GM23338 (cell line): ENCODE results near the gene GOSR2. TPM values are rescaled to one million over a fixed set of nuclear protein-coding genes. Genes with fewer than 3 reads are reported as not detected.

ENCODE experiments used
- ATAC-seq: fragments of 200-7000 bp; cut with Tn5 transposase; 3 replicates; pipeline ENCODE4 v1.9.1; 2020
- DNase-seq: peaks from one replicate; pipeline ENCODE4 v3.0.0-alpha.2; 2015; ENCODE audit warnings: low spot score
- H2AFZ ChIP-seq: fragments of 200-600 bp; sonication (generic); 2 replicates; pipeline ENCODE4 v1.8.0; 2016; ENCODE audit warnings: antibody characterized with exemption, mild to moderate bottlenecking, moderate library complexity
- H3F3A ChIP-seq: fragments of 200-600 bp; sonication (generic); replicated peaks from 2 replicates; pipeline ENCODE4 v1.8.0; 2017; ENCODE audit warnings: antibody characterized with exemption, mixed run types, low read depth
- H3K27ac ChIP-seq: fragments of 200-600 bp; sonication (generic); 2 replicates; pipeline ENCODE4 v1.6.1; 2016; ENCODE audit warnings: low read depth
- H3K27me3 ChIP-seq: fragments of 200-600 bp; sonication (generic); 2 replicates; pipeline ENCODE4 v1.8.0; 2016; ENCODE audit warnings: mild to moderate bottlenecking, mixed run types, moderate library complexity; ENCODE audit not compliant: insufficient read depth
- H3K36me3 ChIP-seq: fragments of 200-600 bp; sonication (generic); 2 replicates; pipeline ENCODE4 v1.8.0; 2016; ENCODE audit warnings: mild to moderate bottlenecking; ENCODE audit not compliant: insufficient read depth
- H3K4me1 ChIP-seq: fragments of 200-600 bp; sonication (generic); 2 replicates; pipeline ENCODE4 v1.8.0; 2016; ENCODE audit warnings: mild to moderate bottlenecking, moderate library complexity; ENCODE audit not compliant: insufficient read depth
- H3K4me2 ChIP-seq: fragments of 200-600 bp; sonication (generic); 2 replicates; pipeline ENCODE4 v1.7.1; 2017; ENCODE audit warnings: mixed run types
- H3K4me3 ChIP-seq: fragments of 200-600 bp; sonication (generic); 2 replicates; pipeline ENCODE4 v1.6.1; 2016; ENCODE audit warnings: mixed run types
- H3K79me2 ChIP-seq: fragments of 200-600 bp; sonication (generic); replicated peaks from 2 replicates; pipeline ENCODE4 v1.8.0; 2017; ENCODE audit warnings: mild to moderate bottlenecking; ENCODE audit not compliant: insufficient read depth
- H3K9me2 ChIP-seq: fragments of 200-600 bp; sonication (generic); 2 replicates; pipeline ENCODE4 v1.8.0; 2017; ENCODE audit not compliant: insufficient read depth
- H4K20me1 ChIP-seq: fragments of 200-600 bp; sonication (generic); replicated peaks from 2 replicates; pipeline ENCODE4 v1.8.0; 2017; ENCODE audit warnings: mild to moderate bottlenecking; ENCODE audit not compliant: insufficient read depth
- H3K27ac Mint-ChIP-seq: 2 replicates; pipeline ENCODE4 v1.8.0; 2020; ENCODE audit warnings: inconsistent platforms, mild to moderate bottlenecking, moderate library complexity, mixed read lengths
- H3K27me3 Mint-ChIP-seq: 3 replicates; pipeline ENCODE4 v1.8.0; 2022; ENCODE audit warnings: low read depth, mild to moderate bottlenecking, moderate library complexity, mixed read lengths, inconsistent platforms; ENCODE audit not compliant: insufficient read depth, poor library complexity
- H3K36me3 Mint-ChIP-seq: 3 replicates; pipeline ENCODE4 v1.8.0; 2021; ENCODE audit warnings: low read depth, mild to moderate bottlenecking, inconsistent platforms, moderate library complexity, mixed read lengths
- H3K4me1 Mint-ChIP-seq: 3 replicates; pipeline ENCODE4 v1.8.0; 2020; ENCODE audit warnings: mild to moderate bottlenecking, inconsistent platforms, mixed read lengths
- H3K4me3 Mint-ChIP-seq: 3 replicates; pipeline ENCODE4 v1.8.0; 2021; ENCODE audit warnings: moderate library complexity, mild to moderate bottlenecking, inconsistent platforms, mixed read lengths
- H3K9me3 Mint-ChIP-seq: 3 replicates; pipeline ENCODE4 v1.8.0; 2020; ENCODE audit warnings: moderate library complexity, mild to moderate bottlenecking, inconsistent platforms, mixed read lengths
- CREB1 ChIP-seq: fragments of 250-450 bp; sonication (Bioruptor Pico); IDR thresholded peaks from 2 replicates; pipeline ENCODE4 v1.5.0; 2020; ENCODE audit warnings: low read depth, mild to moderate bottlenecking, moderate library complexity
- CTCF ChIP-seq, 2 experiments: fragments of 200-600 bp in 1 of 2; sonication (generic) in 1 of 2; conservative IDR thresholded peaks; 2 replicates each; pipeline versions ENCODE4 v1.5.1 to v1.6.1; 2016 to 2017; ENCODE audit warnings: antibody characterized with exemption in 2 of 2, low read depth in 2 of 2, mild to moderate bottlenecking in 2 of 2, moderate library complexity in 1 of 2
- EZH2 ChIP-seq: fragments of 200-600 bp; sonication (generic); IDR thresholded peaks from one replicate; pipeline ENCODE4 v1.8.0; 2017; ENCODE audit warnings: antibody characterized with exemption, mild to moderate bottlenecking, low read depth; ENCODE audit not compliant: unreplicated experiment
- EZH2phosphoT487 ChIP-seq: fragments of 200-600 bp; sonication (generic); IDR thresholded peaks from one replicate; pipeline ENCODE4 v1.8.1; 2018; ENCODE audit warnings: antibody characterized with exemption; ENCODE audit not compliant: unreplicated experiment
- JUNB ChIP-seq: IDR thresholded peaks from one replicate; pipeline ENCODE4 v1.6.1; 2016; ENCODE audit warnings: antibody characterized with exemption; ENCODE audit not compliant: unreplicated experiment
- NANOG ChIP-seq: IDR thresholded peaks from 2 replicates; pipeline ENCODE4 v1.6.1; 2016; ENCODE audit warnings: antibody characterized with exemption, borderline replicate concordance
- POLR2AphosphoS5 ChIP-seq: IDR thresholded peaks from 2 replicates; pipeline ENCODE4 v1.6.1; 2016; ENCODE audit warnings: antibody characterized with exemption, low read depth
- STAT1 ChIP-seq: IDR thresholded peaks from one replicate; pipeline ENCODE4 v1.6.1; 2016; ENCODE audit warnings: antibody characterized with exemption; ENCODE audit not compliant: unreplicated experiment
- ZNF114 ChIP-seq: fragments of 250-450 bp; sonication (Bioruptor Pico); IDR thresholded peaks from 2 replicates; pipeline ENCODE4 v1.5.0; 2020; ENCODE audit warnings: mild to moderate bottlenecking, moderate library complexity
- ZNF331 ChIP-seq: fragments of 250-450 bp; sonication (Bioruptor Pico); IDR thresholded peaks from 2 replicates; pipeline ENCODE4 v1.5.0; 2020; ENCODE audit warnings: low read depth, mild to moderate bottlenecking, moderate library complexity
- ZNF462 ChIP-seq: fragments of 250-450 bp; sonication (Bioruptor Pico); IDR thresholded peaks from 2 replicates; pipeline ENCODE4 v1.5.0; 2020; ENCODE audit warnings: mild to moderate bottlenecking, moderate library complexity
- polyA plus RNA-seq: library from polyadenylated mRNA; unstranded; fragments of >200 nt; fragmentation: Nextera tagmentation; extraction: Ambion mirVana; gene quantifications from 2 replicates; pipeline ENCODE4 v1.2.1, GENCODE V29; 2016
- total RNA-seq: library from RNA; depleted of rRNA; stranded (reverse); fragments of >200 nt; shearing (Covaris generic); gene quantifications from 2 replicates; pipeline ENCODE4 v1.2.3, GENCODE V29; 2014
- TF ChIP-seq, protein P1 (sequence below): IDR thresholded peaks from 2 replicates; pipeline ENCODE4 v1.6.1; 2016; ENCODE audit warnings: antibody characterized with exemption
- TF ChIP-seq, protein P2 (sequence below): IDR thresholded peaks from one replicate; pipeline ENCODE4 v1.6.1; 2018; ENCODE audit warnings: antibody characterized with exemption; ENCODE audit not compliant: unreplicated experiment

GOSR2 gene
- total and polyA plus RNA-seq, 2 experiments from 2014 or later = 33.2 to 36.2 TPM

DNA sequence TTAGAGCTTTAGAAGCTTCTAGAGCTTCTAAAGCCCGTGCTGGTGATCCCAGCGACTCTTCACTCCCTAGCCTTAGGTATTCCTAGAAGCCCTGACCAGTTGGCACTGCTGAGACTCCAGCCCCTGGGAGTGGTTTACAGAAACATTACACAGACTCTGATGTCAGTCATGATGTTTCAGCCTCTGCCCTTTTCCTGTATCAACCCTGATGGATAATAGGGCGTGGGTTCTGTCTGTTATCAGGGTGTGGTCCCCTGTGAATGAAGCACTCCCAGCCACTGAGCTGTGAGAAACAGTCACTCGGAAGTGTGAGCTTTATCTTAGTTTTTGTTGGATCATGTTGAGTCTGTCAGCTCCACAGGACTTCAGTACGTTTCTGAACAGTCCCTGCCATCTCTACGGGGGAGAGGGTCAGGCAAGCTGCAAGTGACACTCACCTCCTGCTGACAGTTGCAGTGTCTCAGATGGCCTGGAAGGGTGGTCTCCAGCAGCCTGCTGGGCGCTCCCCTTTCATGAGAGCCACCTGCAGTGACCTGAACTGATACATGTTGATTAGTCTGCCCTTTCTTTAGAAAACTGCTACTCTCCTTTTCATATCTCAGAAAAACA lies 12.8 kb downstream of the GOSR2 start:
- Histone ChIP-seq H4K20me1 (peaks cover 17% of the 10 kb centered on the region), H3K27me3 (no peaks in the 10 kb centered on the region), H3K79me2 (no peaks in the 10 kb centered on the region), H3K4me3 (no peak overlapping the region), H2AFZ (no peak overlapping the region), H3K36me3 (peaks cover 43% of the 10 kb centered on the region), H3F3A (peaks cover 4% of the 10 kb centered on the region; the same call in 1 of the 2 replicates), H3K27ac (no peak overlapping the region), H3K9me2 (no peaks in the 10 kb centered on the region), H3K4me1 (peaks cover 3% of the 10 kb centered on the region; the same call in 1 of the 2 replicates), H3K4me2 (no peak overlapping the region)
- no peaks in the 10 kb centered on the region for H3K9me3 Mint-ChIP-seq
- DNase-seq (no peak), ATAC-seq (no peak)
- H3K4me3 Mint-ChIP-seq = no peak overlapping the region
- H3K36me3 Mint-ChIP-seq = peaks cover 75% of the 10 kb centered on the region
- TF ChIP-seq ZNF331 (CRISPR knock-in tag) (no peak), CTCF (conservative IDR thresholded peaks at IDR 0.05; ENCODE audit: low read depth in 2 of 2) (no peak), ZNF114 (no peak), EZH2 (no peak), ZNF462 (CRISPR knock-in tag) (no peak), JUNB (no peak), NANOG (no peak), POLR2AphosphoS5 (no peak), CREB1 (CRISPR knock-in tag) (no peak), STAT1 (no peak), EZH2phosphoT487 (no peak)
- TF ChIP-seq, protein P1, sequence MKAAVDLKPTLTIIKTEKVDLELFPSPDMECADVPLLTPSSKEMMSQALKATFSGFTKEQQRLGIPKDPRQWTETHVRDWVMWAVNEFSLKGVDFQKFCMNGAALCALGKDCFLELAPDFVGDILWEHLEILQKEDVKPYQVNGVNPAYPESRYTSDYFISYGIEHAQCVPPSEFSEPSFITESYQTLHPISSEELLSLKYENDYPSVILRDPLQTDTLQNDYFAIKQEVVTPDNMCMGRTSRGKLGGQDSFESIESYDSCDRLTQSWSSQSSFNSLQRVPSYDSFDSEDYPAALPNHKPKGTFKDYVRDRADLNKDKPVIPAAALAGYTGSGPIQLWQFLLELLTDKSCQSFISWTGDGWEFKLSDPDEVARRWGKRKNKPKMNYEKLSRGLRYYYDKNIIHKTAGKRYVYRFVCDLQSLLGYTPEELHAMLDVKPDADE = no peak
- TF ChIP-seq, protein P2, sequence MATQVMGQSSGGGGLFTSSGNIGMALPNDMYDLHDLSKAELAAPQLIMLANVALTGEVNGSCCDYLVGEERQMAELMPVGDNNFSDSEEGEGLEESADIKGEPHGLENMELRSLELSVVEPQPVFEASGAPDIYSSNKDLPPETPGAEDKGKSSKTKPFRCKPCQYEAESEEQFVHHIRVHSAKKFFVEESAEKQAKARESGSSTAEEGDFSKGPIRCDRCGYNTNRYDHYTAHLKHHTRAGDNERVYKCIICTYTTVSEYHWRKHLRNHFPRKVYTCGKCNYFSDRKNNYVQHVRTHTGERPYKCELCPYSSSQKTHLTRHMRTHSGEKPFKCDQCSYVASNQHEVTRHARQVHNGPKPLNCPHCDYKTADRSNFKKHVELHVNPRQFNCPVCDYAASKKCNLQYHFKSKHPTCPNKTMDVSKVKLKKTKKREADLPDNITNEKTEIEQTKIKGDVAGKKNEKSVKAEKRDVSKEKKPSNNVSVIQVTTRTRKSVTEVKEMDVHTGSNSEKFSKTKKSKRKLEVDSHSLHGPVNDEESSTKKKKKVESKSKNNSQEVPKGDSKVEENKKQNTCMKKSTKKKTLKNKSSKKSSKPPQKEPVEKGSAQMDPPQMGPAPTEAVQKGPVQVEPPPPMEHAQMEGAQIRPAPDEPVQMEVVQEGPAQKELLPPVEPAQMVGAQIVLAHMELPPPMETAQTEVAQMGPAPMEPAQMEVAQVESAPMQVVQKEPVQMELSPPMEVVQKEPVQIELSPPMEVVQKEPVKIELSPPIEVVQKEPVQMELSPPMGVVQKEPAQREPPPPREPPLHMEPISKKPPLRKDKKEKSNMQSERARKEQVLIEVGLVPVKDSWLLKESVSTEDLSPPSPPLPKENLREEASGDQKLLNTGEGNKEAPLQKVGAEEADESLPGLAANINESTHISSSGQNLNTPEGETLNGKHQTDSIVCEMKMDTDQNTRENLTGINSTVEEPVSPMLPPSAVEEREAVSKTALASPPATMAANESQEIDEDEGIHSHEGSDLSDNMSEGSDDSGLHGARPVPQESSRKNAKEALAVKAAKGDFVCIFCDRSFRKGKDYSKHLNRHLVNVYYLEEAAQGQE = no peak
- H3K4me1 Mint-ChIP-seq = peaks cover 1% of the 10 kb centered on the region; the same call in 2 of the 3 replicates
- peaks cover under 1% of the 10 kb centered on the region for H3K27me3 Mint-ChIP-seq
- no peak overlapping the region for H3K27ac Mint-ChIP-seq
